Measurements from ENCODE around the gene FGF6.

- TF ChIP-seq CTCF (IDR thresholded peaks at IDR 0.05; ENCODE audit: low read length) (no peak), EZH2 (optimal IDR thresholded peaks at IDR 0.05; ENCODE audit: low read depth, low read length) (no peak), EZH2phosphoT487 (IDR thresholded peaks at IDR 0.05; ENCODE audit: low read length) (no peak)
Measured at GRCh38 chr12:4401117-4401516, 44.5 kb downstream of the FGF6 start.

Measured in MM.1S (cell line).